Mucosa of stomach (tissue), 1 donor: ENCODE measurements around the gene S1PR2.
"Not testable (repeated sequence)": the region's sequence is repeated elsewhere in the genome, so short reads cannot be mapped to it uniquely, and the experiment has no call there.

Source experiments
- H3K27me3 ChIP-seq: one replicate; pipeline ENCODE4 v1.7.0; 2013; ENCODE audit warnings: mild to moderate bottlenecking, low read length; ENCODE audit not compliant: control insufficient read depth, insufficient read depth
- H3K36me3 ChIP-seq: one replicate; pipeline ENCODE4 v1.7.0; 2013; ENCODE audit warnings: low read length; ENCODE audit not compliant: control insufficient read depth, insufficient read depth
- H3K4me1 ChIP-seq: one replicate; pipeline ENCODE4 v1.7.0; 2013; ENCODE audit warnings: mild to moderate bottlenecking, low read length; ENCODE audit not compliant: control insufficient read depth, insufficient read depth
- H3K4me3 ChIP-seq: one replicate; pipeline ENCODE4 v1.7.0; 2013; ENCODE audit warnings: low read length
- H3K9ac ChIP-seq: one replicate; pipeline ENCODE4 v1.7.0; 2013; ENCODE audit warnings: mild to moderate bottlenecking, low read length, moderate library complexity
- H3K9me3 ChIP-seq: one replicate; pipeline ENCODE4 v1.7.0; 2013; ENCODE audit warnings: mild to moderate bottlenecking, low read length, moderate library complexity; ENCODE audit not compliant: control insufficient read depth
- donor health status: Pancreatic carcinoma.

S1PR2 gene

GRCh38 chr19:10246511-10246910 is 15.4 kb upstream of the S1PR2 start:
- no peaks in the 10 kb centered on the region for H3K9me3 ChIP-seq
- H3K4me3 ChIP-seq, result no peak overlapping the region
- no peaks in the 10 kb centered on the region for H3K36me3 ChIP-seq

GRCh38 chr19:10245189-10245939 is 14.2 kb upstream of the S1PR2 start:
- Histone ChIP-seq H3K4me3 (no peak overlapping the region), H3K4me1 (peaks cover 1% of the 10 kb centered on the region), H3K27me3 (no peaks in the 10 kb centered on the region), H3K9me3 (no peaks in the 10 kb centered on the region), H3K36me3 (no peaks in the 10 kb centered on the region), H3K9ac (no peak overlapping the region)

More at GRCh38 chr19:10246511-10246910, 15.4 kb upstream of the S1PR2 start:
- Histone ChIP-seq H3K27me3 (no peaks in the 10 kb centered on the region), H3K4me1 (no peaks in the 10 kb centered on the region), H3K9ac (no peak overlapping the region)

GRCh38 chr19:10243606-10244005 is 12.5 kb upstream of the S1PR2 start:
- no peaks in the 10 kb centered on the region for H3K27me3 ChIP-seq
- H3K4me3 ChIP-seq, result no peak overlapping the region
- H3K9me3 ChIP-seq, result no peaks in the 10 kb centered on the region
- H3K9ac ChIP-seq, result no peak overlapping the region
- H3K4me1 ChIP-seq, result peaks cover 11% of the 10 kb centered on the region
- H3K36me3 ChIP-seq, result no peaks in the 10 kb centered on the region

DNA sequence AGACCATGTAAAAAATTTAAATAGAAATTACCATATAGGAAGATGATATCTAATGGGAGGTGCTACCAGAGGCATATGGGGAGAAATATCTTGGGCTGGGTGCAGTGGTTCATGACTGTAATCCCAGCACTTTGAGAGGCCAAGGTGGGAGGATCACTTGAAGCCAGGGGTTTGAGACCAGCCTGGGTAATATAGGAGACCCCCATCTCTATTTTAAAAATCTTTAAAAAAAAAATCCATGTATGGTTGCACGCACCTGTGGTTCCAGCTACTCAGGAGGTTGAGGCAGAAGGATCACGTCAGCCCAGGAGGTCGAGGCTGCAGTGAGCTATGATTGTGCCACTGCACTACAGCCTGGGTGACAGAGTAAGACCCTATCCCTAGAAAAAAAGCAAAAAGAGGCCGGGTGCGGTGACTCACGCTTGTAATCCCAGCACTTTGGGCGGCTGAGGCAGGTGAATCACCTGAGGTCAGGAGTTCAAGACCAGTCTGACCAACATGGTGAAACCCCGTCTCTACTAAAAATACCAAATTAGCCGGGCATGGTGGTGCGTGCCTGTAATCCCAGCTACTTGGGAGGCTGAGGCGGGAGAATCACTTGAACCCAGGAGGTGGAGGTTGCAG is 10.8 kb upstream of the S1PR2 start:
- H3K9me3 ChIP-seq, H3K27me3 ChIP-seq, H3K9ac ChIP-seq, H3K36me3 ChIP-seq, H3K4me3 ChIP-seq: not testable (repeated sequence)
- H3K4me1 ChIP-seq, result peaks cover 22% of the 10 kb centered on the region

- peaks cover 22% of the 10 kb centered on the region for H3K4me1 ChIP-seq
- H3K27me3 ChIP-seq, result no peaks in the 10 kb centered on the region
- no peaks in the 10 kb centered on the region for H3K36me3 ChIP-seq
- no peaks in the 10 kb centered on the region for H3K9me3 ChIP-seq
- H3K9ac ChIP-seq, result peak overlapping the region; percentile 8
- no peak overlapping the region for H3K4me3 ChIP-seq
These were observed 7.1 kb upstream of the S1PR2 start for GRCh38 chr19:10238172-10238783.

DNA sequence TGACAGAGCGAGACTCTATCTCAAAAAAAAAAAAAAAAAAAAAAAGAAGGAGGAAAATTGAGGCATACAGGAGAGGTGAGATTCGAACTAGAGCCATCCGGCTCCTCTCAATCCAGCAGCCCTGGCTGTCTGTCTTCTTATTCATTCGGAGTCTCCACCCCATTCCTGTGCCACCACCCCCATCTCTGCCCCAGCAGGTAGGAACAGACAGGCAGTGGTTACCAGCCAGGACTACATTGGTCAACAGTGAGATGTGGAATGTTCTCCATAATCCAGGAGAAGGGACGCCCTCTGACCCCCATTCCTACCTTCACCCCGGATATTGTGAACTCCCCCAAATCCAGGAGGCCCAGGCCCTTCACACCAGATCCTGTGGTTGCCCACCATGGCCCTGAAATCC is 6.6 kb upstream of the S1PR2 start:
- no peaks in the 10 kb centered on the region for H3K9me3 ChIP-seq
- H3K4me1 ChIP-seq, result peaks cover 22% of the 10 kb centered on the region
- H3K36me3 ChIP-seq, result no peaks in the 10 kb centered on the region
- H3K4me3 ChIP-seq, result no peak overlapping the region
- H3K27me3 ChIP-seq, result no peaks in the 10 kb centered on the region
- H3K9ac ChIP-seq, result no peak overlapping the region

DNA sequence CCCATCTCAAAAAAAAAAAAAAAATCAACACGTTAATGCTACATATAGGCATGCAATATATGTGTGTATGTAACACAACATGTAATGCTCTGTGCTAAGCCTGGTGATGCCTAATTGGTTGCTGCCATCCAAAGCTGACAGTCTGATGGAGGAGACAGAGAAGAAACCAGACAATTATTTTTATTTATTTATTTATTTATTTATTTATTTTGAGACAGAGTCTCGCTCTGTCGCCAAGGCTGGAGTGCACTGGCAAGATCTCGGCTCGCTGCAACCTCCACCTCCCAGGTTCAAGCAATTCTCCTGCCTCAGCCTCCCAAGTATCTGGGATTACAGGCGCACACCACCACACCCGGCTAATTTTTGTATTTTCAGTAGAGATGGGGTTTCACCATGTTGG is 4.3 kb upstream of the S1PR2 start:
- not testable (repeated sequence) for H3K9me3 ChIP-seq, H3K9ac ChIP-seq, H3K27me3 ChIP-seq, H3K4me3 ChIP-seq, H3K36me3 ChIP-seq
- peaks cover 22% of the 10 kb centered on the region for H3K4me1 ChIP-seq

DNA sequence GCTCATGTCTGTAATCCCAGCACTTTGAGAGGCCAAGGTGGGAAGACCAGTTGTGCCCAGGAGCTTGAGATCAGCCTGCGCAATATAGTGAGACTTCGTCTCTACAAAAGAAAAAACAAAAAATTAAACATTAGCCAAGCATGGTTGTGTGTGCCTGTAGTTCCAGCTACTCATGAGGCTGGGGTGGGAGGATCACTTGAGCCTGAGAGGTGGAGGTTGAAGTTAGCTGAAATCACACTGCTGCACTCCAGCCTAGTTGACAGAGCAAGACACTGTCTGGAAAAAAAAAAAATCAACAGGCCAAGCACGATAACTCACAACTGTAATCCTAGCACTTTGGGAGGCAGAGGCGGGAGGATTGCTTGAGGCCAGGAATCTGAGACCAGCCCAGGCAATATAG is 3.9 kb upstream of the S1PR2 start:
- Histone ChIP-seq H3K4me3 (no peak overlapping the region), H3K9ac (no peak overlapping the region), H3K9me3 (no peaks in the 10 kb centered on the region), H3K36me3 (no peaks in the 10 kb centered on the region), H3K27me3 (peaks cover 3% of the 10 kb centered on the region), H3K4me1 (peaks cover 23% of the 10 kb centered on the region)

DNA sequence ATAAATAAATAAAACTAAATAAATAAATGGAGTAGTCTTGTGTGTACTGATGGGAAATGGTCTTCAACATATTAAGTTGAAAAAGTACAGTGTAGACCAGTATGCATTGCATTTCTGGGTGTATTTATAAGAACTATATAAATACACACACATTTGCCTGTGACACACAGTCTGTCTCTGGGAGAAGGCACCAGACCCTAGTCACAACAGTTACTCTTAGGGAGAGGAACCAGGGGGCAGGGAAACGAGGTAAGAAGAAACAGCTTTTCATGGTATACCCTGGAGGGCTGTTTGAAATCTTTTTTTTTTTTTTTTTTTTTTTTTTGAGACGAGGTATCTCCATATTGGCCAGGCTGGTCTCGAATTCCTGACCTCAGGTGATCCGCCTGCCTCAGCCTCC is 2.8 kb upstream of the S1PR2 start:
- H3K36me3 ChIP-seq, result no peaks in the 10 kb centered on the region
- H3K4me1 ChIP-seq, result peaks cover 22% of the 10 kb centered on the region
- no peaks in the 10 kb centered on the region for H3K9me3 ChIP-seq
- H3K9ac ChIP-seq, result no peak overlapping the region
- peaks cover 3% of the 10 kb centered on the region for H3K27me3 ChIP-seq
- H3K4me3 ChIP-seq, result no peak overlapping the region

DNA sequence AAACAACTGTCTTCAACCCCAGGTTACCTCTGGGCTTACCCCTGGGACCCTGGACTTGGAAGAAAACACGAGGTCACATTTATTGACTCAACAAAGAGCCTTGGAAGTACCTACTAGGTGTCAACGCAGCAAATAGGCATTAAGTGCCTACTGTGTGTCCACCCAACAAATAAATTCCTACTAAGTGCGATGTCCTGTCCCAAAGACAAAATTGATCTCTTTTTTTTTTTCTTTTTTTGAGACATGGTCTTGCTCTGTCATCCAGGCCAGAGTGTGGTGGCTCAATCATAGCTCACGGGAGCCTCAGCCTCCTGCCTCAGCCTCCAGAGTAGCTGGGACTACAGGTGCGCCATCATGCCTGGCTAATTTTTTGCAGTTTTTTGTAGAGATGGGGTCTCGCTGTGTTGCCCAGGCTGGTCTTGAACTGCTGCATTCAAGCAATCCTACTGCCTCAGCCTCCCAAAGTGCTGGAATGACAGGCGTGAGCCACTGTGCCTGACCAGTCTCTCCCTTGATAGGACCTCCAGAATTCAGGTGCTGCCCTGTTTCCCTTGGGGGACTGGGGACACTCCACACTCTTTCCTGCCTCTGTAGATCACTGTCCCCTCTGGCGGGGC is 589 bp upstream of the S1PR2 start:
- no peaks in the 10 kb centered on the region for H3K9me3 ChIP-seq
- H3K36me3 ChIP-seq, result no peaks in the 10 kb centered on the region
- H3K27me3 ChIP-seq, result peaks cover 3% of the 10 kb centered on the region
- peak overlapping the region; percentile 84 for H3K9ac ChIP-seq
- peaks cover 8% of the 10 kb centered on the region for H3K4me1 ChIP-seq
- H3K4me3 ChIP-seq, result no peak overlapping the region

DNA sequence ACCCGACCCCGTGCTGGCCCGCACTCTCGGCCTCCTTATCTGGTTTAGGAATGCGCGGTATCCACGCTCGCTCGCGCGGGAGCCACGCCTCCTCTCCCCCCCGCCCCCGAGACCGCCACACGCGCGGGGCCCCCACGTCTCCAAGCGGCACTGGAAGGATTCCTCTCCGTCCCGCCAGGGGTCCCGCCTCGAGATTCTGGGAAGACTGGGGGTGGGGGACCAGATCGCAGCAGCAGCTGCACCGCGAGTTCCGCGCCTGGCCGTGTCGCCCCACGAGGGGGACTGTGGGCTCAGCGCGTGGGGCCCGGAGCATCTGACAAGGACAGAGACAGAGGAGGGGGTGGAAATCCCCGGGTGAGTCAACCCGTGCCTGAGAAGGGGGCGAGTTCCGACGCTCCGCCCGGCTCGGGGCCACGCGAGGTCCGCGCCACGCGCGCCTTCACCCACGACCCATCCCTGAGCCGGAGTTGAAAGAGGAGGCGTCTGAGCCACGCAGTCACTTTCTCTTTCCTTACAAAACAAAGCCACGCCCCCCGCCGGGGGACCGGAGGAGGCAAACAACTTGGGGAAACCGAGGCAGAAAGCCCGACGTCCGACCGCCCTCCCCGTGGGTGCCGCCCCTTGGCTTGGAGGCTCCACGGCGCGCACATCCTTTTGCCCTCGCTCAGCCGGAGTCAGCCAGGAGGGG is 814 bp downstream of the S1PR2 start:
- Histone ChIP-seq H3K9ac (peak overlapping the region; percentile 84), H3K4me3 (peak overlapping the region; percentile 67), H3K36me3 (no peaks in the 10 kb centered on the region), H3K9me3 (no peaks in the 10 kb centered on the region), H3K4me1 (peaks cover 8% of the 10 kb centered on the region), H3K27me3 (peaks cover 3% of the 10 kb centered on the region)

GRCh38 chr19:10228920-10229319 is 2.2 kb downstream of the S1PR2 start:
- Histone ChIP-seq H3K4me1 (peaks cover 8% of the 10 kb centered on the region), H3K27me3 (peaks cover 3% of the 10 kb centered on the region), H3K4me3 (no peak overlapping the region), H3K9ac (no peak overlapping the region), H3K36me3 (no peaks in the 10 kb centered on the region), H3K9me3 (no peaks in the 10 kb centered on the region)
